ENCODE data around the gene SLC6A19. TPM values are rescaled to one million over a fixed set of nuclear protein-coding genes. Genes with fewer than 3 reads are reported as not detected.

The SLC6A19 gene
- total RNA-seq, 1 donor from 2014 or later, result not detected

GRCh38 chr5:1179383-1179715 is 22.0 kb upstream of the SLC6A19 start:
- DNase-seq (ENCODE audit: low read depth, low spot score), result no peak

- DNase-seq (ENCODE audit: low read depth, low spot score), result no peak
These were observed 21.3 kb upstream of the SLC6A19 start for GRCh38 chr5:1180096-1180495.

- no peak for DNase-seq (ENCODE audit: low read depth, low spot score)
These were observed 20.5 kb upstream of the SLC6A19 start for GRCh38 chr5:1180841-1181271.

DNA sequence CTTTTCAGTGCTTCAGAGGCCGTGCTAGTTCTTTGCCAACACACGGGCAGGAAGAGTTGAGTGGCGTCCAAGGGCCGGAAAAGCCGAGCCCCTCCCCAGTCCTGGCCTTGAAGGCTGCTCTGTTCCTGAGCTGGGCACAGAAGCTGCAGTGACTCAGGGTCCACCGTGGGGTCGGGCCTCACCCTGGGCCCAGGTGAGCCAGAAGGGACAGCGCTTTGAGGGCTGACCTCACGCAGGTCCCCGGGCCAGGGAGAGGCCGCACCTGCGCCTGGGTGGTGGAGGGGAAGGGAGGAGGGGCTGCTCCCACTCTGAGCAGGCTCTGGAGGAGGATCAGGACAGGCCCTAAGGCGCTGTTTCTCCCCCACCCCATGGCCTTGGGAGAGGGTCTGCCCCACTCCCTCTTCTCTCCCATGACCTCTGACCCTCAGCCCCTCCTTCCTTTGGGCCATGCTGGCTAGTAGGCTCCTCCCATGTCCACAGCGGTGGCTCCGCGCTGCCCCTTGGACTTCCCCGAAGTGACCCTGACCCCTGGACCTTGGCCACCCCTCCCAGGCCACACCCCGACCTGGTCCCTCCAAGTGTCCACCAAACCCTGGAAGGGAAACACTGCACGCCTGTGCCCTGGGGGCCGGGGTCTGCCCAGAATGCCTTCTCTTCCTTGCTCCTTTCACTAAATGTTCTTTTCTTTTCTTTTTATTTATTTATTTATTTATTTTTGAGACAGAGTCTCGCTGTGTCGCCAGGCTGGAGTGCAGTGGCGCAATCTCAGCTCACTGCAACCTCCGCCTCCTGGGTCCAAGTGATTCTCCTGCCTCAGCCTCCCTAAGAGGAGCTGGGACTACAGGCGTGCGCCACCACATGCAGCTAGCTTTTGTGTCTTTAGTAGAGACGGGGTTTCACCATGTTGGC is 19.7 kb upstream of the SLC6A19 start:
- no peak for DNase-seq (ENCODE audit: low read depth, low spot score)

GRCh38 chr5:1182360-1182632 is 19.1 kb upstream of the SLC6A19 start:
- DNase-seq (ENCODE audit: low read depth, low spot score), result no peak

- no peak for DNase-seq (ENCODE audit: low read depth, low spot score)
These were observed 18.6 kb upstream of the SLC6A19 start for GRCh38 chr5:1182633-1183423.

DNA sequence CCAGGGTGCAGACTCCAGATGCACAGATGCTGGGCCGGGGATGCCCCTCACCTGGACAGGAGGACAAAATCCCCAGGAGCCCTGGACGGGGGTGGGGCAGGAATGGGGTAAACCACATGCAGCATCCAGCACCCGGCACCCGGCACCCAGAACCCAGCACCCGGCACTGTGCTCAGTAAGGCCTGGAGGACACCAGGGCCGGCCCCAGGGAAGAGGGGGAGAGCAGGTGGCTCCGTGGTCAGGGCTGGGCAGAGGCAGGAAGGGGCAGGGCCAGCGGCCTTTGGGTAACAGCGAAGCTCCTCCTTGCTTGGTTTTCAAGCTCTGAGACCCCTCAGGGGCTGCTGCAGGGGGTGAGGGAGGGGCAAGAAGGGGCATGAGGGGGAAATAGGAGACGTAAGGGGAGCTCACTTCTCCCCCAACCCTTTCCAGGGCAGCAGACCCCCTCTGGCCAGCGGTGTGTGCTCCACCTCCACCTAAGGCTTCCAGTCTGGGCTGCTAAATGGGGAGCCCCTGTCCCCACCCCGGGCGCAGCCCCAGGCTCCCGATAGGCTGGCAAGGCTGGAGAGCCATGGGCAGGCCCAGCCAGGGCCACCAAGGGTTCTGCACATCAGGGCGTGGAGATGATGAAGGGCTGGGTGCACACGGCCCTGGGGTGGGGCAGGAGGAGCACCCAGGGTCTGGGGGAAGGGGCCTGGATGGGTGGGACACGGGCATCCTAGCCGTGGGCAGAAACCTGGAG is 17.8 kb upstream of the SLC6A19 start:
- DNase-seq (ENCODE audit: low read depth, low spot score), result no peak

DNA sequence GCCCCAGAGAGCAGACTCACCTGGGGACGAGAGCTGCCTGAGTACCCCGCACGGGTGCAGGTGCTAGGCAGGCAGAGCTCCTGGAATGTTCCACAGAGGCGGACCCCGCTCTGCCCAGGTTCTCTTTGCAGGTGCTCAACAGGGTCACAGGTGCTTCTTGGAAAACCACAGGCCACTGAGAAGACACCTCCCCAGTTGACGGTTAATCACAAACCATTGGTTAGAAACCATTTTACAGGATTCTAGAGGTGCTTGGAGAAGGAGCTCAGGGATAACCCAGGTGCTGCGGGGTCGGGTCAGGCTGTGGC is 17.3 kb upstream of the SLC6A19 start:
- no peak for DNase-seq (ENCODE audit: low read depth, low spot score)

DNA sequence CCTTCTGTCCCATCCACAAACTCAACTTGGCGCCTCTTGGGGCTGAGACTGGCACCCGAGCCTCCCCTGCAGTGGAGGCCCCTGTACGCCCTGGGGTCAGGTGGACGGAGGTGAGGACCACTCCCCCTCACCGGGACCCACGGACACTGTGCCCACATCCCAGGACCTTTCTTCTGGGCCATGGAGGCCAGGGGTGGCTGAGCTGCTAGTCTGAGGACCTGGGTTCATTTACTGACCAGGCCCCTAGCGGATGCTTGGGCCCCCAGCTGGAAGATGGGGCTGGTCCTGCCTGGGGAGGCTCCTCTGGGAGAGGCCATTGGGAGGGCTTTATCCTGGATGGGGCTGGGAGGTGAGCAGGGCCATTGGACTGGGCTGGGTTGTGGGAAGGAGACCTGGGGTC is 16.9 kb upstream of the SLC6A19 start:
- no peak for DNase-seq (ENCODE audit: low read depth, low spot score)

DNA sequence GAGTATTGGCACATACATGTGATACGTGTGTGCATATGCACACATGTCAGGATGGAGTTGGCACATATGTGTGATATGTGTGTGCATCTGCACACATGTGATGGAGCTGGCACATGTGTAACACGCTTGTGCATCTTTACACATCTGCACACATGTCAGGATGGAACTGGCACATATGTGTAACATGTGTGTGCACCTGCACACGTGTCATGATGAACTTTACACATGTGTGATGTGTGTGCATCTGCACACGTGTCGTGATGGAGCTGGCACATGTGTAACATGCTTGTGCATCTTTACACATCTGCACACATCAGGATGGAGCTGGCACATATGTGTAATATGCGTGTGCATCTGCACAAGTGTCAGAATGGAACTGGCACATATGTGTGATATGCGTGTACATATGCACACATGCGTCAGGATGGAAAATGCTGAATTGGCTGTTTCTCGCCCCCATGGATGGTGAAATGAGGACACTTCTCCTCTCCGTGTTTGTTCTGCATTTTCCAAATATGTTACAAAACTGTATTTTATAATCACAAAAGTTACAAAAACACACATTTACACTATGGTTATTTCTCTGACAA is 16.3 kb upstream of the SLC6A19 start:
- DNase-seq (ENCODE audit: low read depth, low spot score), result no peak

- DNase-seq (ENCODE audit: low read depth, low spot score), result no peak
These were observed 15.6 kb upstream of the SLC6A19 start for GRCh38 chr5:1185629-1186350.

DNA sequence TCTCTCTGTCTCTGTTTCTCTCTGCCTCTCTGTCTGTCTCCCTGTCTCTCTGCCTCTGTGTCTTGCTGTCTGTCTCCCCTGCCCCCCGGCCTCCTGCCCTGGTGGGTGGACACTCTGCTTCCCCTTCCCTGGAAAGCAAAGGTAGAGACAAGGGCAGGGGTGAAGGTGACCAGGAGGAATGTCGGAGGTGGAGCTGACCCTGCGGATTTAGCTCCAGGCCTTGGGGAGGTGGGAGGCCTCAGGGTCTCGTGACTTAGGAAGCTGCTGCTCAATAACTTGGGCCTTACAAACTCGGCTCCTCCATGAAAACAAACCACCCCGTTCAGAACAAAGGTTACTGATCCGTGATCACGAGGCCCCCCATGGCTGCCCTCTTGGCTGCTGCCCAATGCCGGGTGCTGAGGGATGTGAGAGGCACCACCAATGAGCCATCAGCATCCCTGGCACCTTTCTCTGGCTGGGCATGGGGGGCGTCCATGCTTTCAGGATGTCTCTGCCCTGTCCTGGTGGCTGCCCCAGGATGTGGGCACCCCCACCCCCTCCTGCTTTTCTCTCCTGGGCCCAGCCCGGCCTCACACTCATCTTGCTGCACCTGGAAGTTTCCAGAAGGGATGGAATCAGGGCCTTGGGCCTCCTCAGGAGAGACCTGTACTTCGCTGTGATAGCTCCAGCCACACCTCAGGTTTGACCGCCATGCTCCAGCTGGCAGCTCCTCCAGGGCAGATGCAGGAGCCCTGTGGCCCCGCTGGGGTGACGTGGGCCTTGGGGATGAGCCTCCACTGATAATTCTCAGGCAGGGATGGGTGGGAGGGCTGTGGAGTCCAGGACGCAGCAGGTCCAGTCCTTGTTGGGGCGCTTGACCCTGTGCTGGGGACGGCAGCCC is 14.8 kb upstream of the SLC6A19 start:
- DNase-seq (ENCODE audit: low read depth, low spot score), result no peak

- DNase-seq (ENCODE audit: low read depth, low spot score), result no peak
These were observed 14.0 kb upstream of the SLC6A19 start for GRCh38 chr5:1187234-1187949.

DNA sequence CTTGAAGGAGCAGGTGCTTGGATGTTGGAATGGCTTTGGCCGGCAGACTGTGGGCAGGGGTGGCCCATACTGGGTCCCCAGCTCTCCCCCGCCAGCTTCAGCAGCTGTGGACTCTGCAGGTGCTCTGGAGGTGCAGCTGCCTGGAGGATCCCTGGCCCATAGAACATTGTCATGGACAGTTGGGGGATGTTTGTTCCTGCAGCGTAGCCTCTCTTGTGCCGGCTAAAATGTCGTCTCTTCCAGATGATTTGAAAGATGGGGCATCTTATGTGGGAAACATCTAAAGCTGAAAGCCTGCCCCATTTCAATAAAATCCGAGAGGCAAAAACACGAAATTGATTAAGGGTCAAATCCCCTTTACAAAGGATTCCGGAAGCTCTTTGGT is 13.5 kb upstream of the SLC6A19 start:
- DNase-seq (ENCODE audit: low read depth, low spot score), result no peak

GRCh38 chr5:1188464-1188863 is 12.9 kb upstream of the SLC6A19 start:
- no peak for DNase-seq (ENCODE audit: low read depth, low spot score)

DNA sequence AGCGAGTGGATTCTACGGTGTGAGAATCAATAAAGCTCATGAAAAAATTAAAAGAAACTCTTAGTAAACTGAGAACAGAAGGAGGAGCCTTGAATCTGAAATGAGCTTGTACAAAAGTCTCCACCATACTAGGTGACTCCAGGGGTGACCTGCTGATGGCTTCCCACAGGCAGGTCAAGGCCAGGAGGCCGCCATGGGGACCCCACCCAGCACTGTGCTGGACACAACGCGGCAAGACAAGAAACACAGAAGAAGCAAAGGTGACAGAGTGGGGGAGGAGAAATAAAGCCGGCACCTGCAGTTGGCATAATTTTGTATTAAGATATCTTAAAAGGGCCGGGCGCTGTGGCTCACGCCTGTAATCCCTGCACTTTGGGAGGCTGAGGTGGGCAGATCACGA is 12.1 kb upstream of the SLC6A19 start:
- no peak for DNase-seq (ENCODE audit: low read depth, low spot score)

GRCh38 chr5:1190278-1190677 is 11.1 kb upstream of the SLC6A19 start:
- DNase-seq (ENCODE audit: low read depth, low spot score), result no peak

GRCh38 chr5:1190837-1191239 is 10.6 kb upstream of the SLC6A19 start:
- DNase-seq (ENCODE audit: low read depth, low spot score), result no peak

GRCh38 chr5:1192971-1193590 is 8.3 kb upstream of the SLC6A19 start:
- DNase-seq (ENCODE audit: low read depth, low spot score), result no peak
